GM12878 (cell line): ENCODE measurements around the gene FGFR4. TPM values are rescaled to one million over a fixed set of nuclear protein-coding genes. Genes with fewer than 3 reads are reported as not detected.

Experiments used
- ATAC-seq: fragments of 200-7000 bp; cut with Tn5 transposase; 3 replicates; pipeline ENCODE4 v1.9.1; 2020; ENCODE audit warnings: mild to moderate bottlenecking, moderate library complexity
- BruUV-seq: library from RNA; stranded (reverse); fragments of 400-500 nt; replicated peaks from 2 replicates; lab custom pipeline; 2021; lab: Mats Ljungman, UMichigan
- CTCF ChIA-PET: fragments of 300-600 bp; sonication (Branson Sonifier 250); formaldehyde crosslinking; extraction: SDS; loops from one replicate; lab custom pipeline; 2021; ENCODE audit warnings: inconsistent platforms; lab: Yijun Ruan, JAX
- POLR2A ChIA-PET: fragments of 350-600 bp; formaldehyde crosslinking; extraction: SDS; loops from one replicate; lab custom pipeline; 2021; ENCODE audit warnings: inconsistent platforms; lab: Charles Lee
- RAD21 ChIA-PET: fragments of 300-600 bp; sonication (Branson Sonifier 250); formaldehyde crosslinking; loops from one replicate; lab custom pipeline; 2023; ENCODE audit warnings: antibody characterized with exemption; ENCODE audit not compliant: unreplicated experiment; lab: Charles Lee
- SMC1A ChIA-PET: fragments of 300-600 bp; sonication (Branson Sonifier 250); formaldehyde crosslinking; loops from one replicate; lab custom pipeline; 2023; ENCODE audit not compliant: unreplicated experiment, uncharacterized antibody; lab: Charles Lee
- DNase-seq: peaks from one replicate; pipeline ENCODE4 v3.0.0-alpha.2; 2011; ENCODE audit warnings: low read depth, low spot score
- FAIRE-seq: peaks from 3 replicates; lab custom pipeline; 2011; peaks lifted over from hg19 to GRCh38; lab: Jason Lieb, UNC
- H2AFZ ChIP-seq: 2 replicates; pipeline ENCODE4 v1.6.0; 2011; ENCODE audit warnings: low read depth, low read length, control low read depth; ENCODE audit not compliant: control insufficient read depth
- H3K27ac ChIP-seq: 2 replicates; pipeline ENCODE4 v1.5.1; 2011; ENCODE audit warnings: control low read depth; ENCODE audit not compliant: control insufficient read depth, insufficient read depth
- H3K27me3 ChIP-seq, 2 experiments: replicated peaks in 1 of 2; 2 replicates each; pipeline versions ENCODE4 v1.6.0 to v1.6.1; 2011; ENCODE audit warnings: low read length in 1 of 2; ENCODE audit not compliant: control insufficient read depth in 2 of 2, insufficient read depth in 2 of 2
- H3K36me3 ChIP-seq, 2 experiments: 2 replicates each; pipeline ENCODE4 v1.5.1; 2011; ENCODE audit warnings: low read length in 1 of 2; ENCODE audit not compliant: control insufficient read depth in 2 of 2, insufficient read depth in 2 of 2
- H3K4me1 ChIP-seq: 2 replicates; pipeline ENCODE4 v1.6.1; 2011; ENCODE audit warnings: mild to moderate bottlenecking, low read length, moderate library complexity, mixed read lengths; ENCODE audit not compliant: control insufficient read depth, insufficient read depth
- H3K4me2 ChIP-seq: 2 replicates; pipeline ENCODE4 v1.6.0; 2011; ENCODE audit warnings: control low read depth; ENCODE audit not compliant: control insufficient read depth, insufficient read depth
- H3K4me3 ChIP-seq: fragments of 200-600 bp; sonication (generic); 2 replicates; pipeline ENCODE4 v1.5.1; 2016
- H3K79me2 ChIP-seq: 2 replicates; pipeline ENCODE4 v1.6.0; 2011; ENCODE audit warnings: low read length; ENCODE audit not compliant: control insufficient read depth, insufficient read depth
- H3K9ac ChIP-seq: 2 replicates; pipeline ENCODE4 v1.8.0; 2011; ENCODE audit warnings: low read length, control low read depth, mixed read lengths; ENCODE audit not compliant: control insufficient read depth, insufficient read depth
- H3K9me3 ChIP-seq: replicated peaks from 3 replicates; pipeline ENCODE4 v1.5.1; 2011; ENCODE audit warnings: mild to moderate bottlenecking, low read length; ENCODE audit not compliant: control insufficient read depth, insufficient read depth
- H4K20me1 ChIP-seq: 2 replicates; pipeline ENCODE4 v1.6.0; 2011; ENCODE audit not compliant: control insufficient read depth, insufficient read depth
- DPF2 ChIP-seq: fragments of 450-650 bp; IDR thresholded peaks from 2 replicates; pipeline ENCODE4 v1.6.1; 2017; ENCODE audit warnings: mild to moderate bottlenecking
- NR2C2 ChIP-seq: IDR thresholded peaks from 2 replicates; pipeline ENCODE4 v1.6.1; 2011; ENCODE audit warnings: borderline replicate concordance, low read depth; ENCODE audit not compliant: control insufficient read depth, insufficient read length
- TCF7 ChIP-seq: IDR thresholded peaks from 2 replicates; pipeline ENCODE4 v1.6.1; 2014; ENCODE audit warnings: antibody characterized with exemption, borderline replicate concordance
- WGBS: methylation state at CpG from one replicate; pipeline ENCODE4 v1.1.6; 2016; ENCODE audit warnings: low lambda C conversion rate; ENCODE audit not compliant: insufficient replicate concordance, insufficient coverage; ENCODE audit errors: missing lambda C conversion rate; 5-methylcytosine and 5-hydroxymethylcytosine counted together
- in situ Hi-C: fragments of 300-500 bp; cut with MboI; formaldehyde crosslinking; loops from 9 replicates; pipeline ENCODE4 v1.14.3; 2018; ENCODE audit warnings: mixed read lengths
- intact Hi-C: fragments of 100-400 bp; cut with micrococcal nuclease; formaldehyde crosslinking; loops from one replicate; pipeline ENCODE4 v1.14.2; 2022; ENCODE audit not compliant: unreplicated experiment
- polyA plus RNA-seq, 11 experiments: library from polyadenylated mRNA; depleted of rRNA in 4 of 11; unstranded in 6 of 11; stranded (reverse) in 5 of 11; fragments of >200 nt; fragmentation: Nextera tagmentation in 4 of 11; fragmentation: Illumina TruSeq in 1 of 11; extraction: Ambion mirVana in 4 of 11; extraction: Trizol in 1 of 11; gene quantifications; 1 replicate in 1 of 11; 2 replicates in 10 of 11; pipeline versions ENCODE4 v1.2.1 to v1.2.3, GENCODE V29; 2011 to 2016; ENCODE audit warnings: inconsistent platforms in 2 of 11, missing spikeins in 2 of 11, low read depth in 1 of 11
- total RNA-seq, 4 experiments: library from RNA; depleted of rRNA in 3 of 4; stranded (reverse); fragments of >200 nt in 3 of 4; fragmentation: Illumina TruSeq in 1 of 4; extraction: Trizol in 1 of 4; gene quantifications; 2 replicates each; pipeline versions ENCODE4 v1.2.1 to v1.2.3, GENCODE V29; 2013 to 2021

Gene FGFR4
- total and polyA plus RNA-seq, 10 of the 15 experiments (the other 5 are each of a cell fraction or from before 2014, with no cell fraction given), result 0.17 to 0.77 (median 0.28) TPM; not detected in 5

GRCh38 chr5:177146891-177147638 lies 60.4 kb downstream of the FGFR4 start:
- no peak for FAIRE-seq

More at GRCh38 chr5:177146891-177147638, 60.4 kb downstream of the FGFR4 start:
- ChIA-PET SMC1A (no interaction called here), POLR2A (interaction anchor here (0.7 kb wide), 1 partner anchor 87 kb away, joined by 3 read pairs; no protein-coding TSS in a partner anchor)
- WGBS, result 85% methylated on average over 17 of the region's 17 CpGs
- Histone ChIP-seq H3K9me3 (no peaks in the 10 kb centered on the region), H3K36me3 (peaks cover 3 to 9% of the 10 kb centered on the region in 2 experiments; a peak in 3 of 4 replicates), H3K27me3 (no peaks in the 10 kb centered on the region), H3K4me1 (peaks cover 5% of the 10 kb centered on the region; the same call in 1 of the 2 replicates)
- in situ Hi-C loops, result no loop called here
- DNase-seq (no peak), ATAC-seq (no peak)
- intact Hi-C loops, result no loop called here
- TF ChIP-seq NR2C2 (no peak), DPF2 (no peak), TCF7 (no peak)
- TF ChIP-seq, all 136 proteins: peak for 0
- H3K4me3 ChIP-seq, result no peak overlapping the region
- no peak overlapping the region for H2AFZ ChIP-seq
- no peak overlapping the region for H3K4me2 ChIP-seq
- no peak overlapping the region for H3K9ac ChIP-seq
- no TSS peak for BruUV-seq
- H3K79me2 ChIP-seq, result peaks cover 15% of the 10 kb centered on the region
- no peaks in the 10 kb centered on the region for H4K20me1 ChIP-seq
- no peak overlapping the region for H3K27ac ChIP-seq
- ChIA-PET RAD21 (no interaction called here), CTCF (interaction anchor here (0.8 to 2.0 kb wide), 3 partner anchors 11 to 76 kb away, joined by 3 to 6 read pairs (median 4); no protein-coding TSS in a partner anchor)

Other genes with a start within 250 kb of the FGFR4 start
- gene HK3, start 187.6 kb upstream of the FGFR4 start, total RNA-seq (2014; rRNA removed), result 0.79 and 0.93 TPM in 2 replicates
- 0.18 TPM in 1 of 2 replicates, not detected in the other for gene HK3, start 187.6 kb upstream of the FGFR4 start, total RNA-seq (2014; rRNA removed; fragmentation: Illumina TruSeq; extraction: Trizol)
- gene HK3, start 187.6 kb upstream of the FGFR4 start, total RNA-seq (2021), result 0.13 and 0.64 TPM in 2 replicates
- gene HK3, start 187.6 kb upstream of the FGFR4 start, polyA plus RNA-seq (2011; rRNA removed), result not detected in 2 replicates
- 0.19 TPM in 1 of 2 replicates, not detected in the other for gene HK3, start 187.6 kb upstream of the FGFR4 start, polyA plus RNA-seq (2014; fragmentation: Illumina TruSeq; extraction: Trizol)
- not detected for gene HK3, start 187.6 kb upstream of the FGFR4 start, polyA plus RNA-seq (2014; fragmentation: Nextera tagmentation; extraction: Ambion mirVana)
- 0.42 and 1.3 TPM in 2 replicates for gene HK3, start 187.6 kb upstream of the FGFR4 start, polyA plus RNA-seq (2014; rRNA removed)
- under 1 TPM in 1 of 2 experiments, not detected in 1; 0.32 TPM for gene HK3, start 187.6 kb upstream of the FGFR4 start, polyA plus RNA-seq (2016; fragmentation: Nextera tagmentation; extraction: Ambion mirVana)
- 30.5 and 34.8 TPM in 2 replicates for gene UIMC1, start 80.1 kb upstream of the FGFR4 start, total RNA-seq (2014; rRNA removed)
- 48.7 and 49.3 TPM in 2 replicates for gene UIMC1, start 80.1 kb upstream of the FGFR4 start, total RNA-seq (2014; rRNA removed; fragmentation: Illumina TruSeq; extraction: Trizol)
- gene UIMC1, start 80.1 kb upstream of the FGFR4 start, total RNA-seq (2021), result 51.4 and 54.9 TPM in 2 replicates
- 30.0 and 42.6 TPM in 2 replicates for gene UIMC1, start 80.1 kb upstream of the FGFR4 start, polyA plus RNA-seq (2011; rRNA removed)
- 45.3 and 50.9 TPM in 2 replicates for gene UIMC1, start 80.1 kb upstream of the FGFR4 start, polyA plus RNA-seq (2014; fragmentation: Illumina TruSeq; extraction: Trizol)
- 10 to 100 TPM; 16.2 to 24.7 TPM for gene UIMC1, start 80.1 kb upstream of the FGFR4 start, polyA plus RNA-seq (2014; fragmentation: Nextera tagmentation; extraction: Ambion mirVana)
- gene UIMC1, start 80.1 kb upstream of the FGFR4 start, polyA plus RNA-seq (2014; rRNA removed), result 26.6 and 30.9 TPM in 2 replicates
- 10 to 100 TPM; 30.7 to 34.5 TPM for gene UIMC1, start 80.1 kb upstream of the FGFR4 start, polyA plus RNA-seq (2016; fragmentation: Nextera tagmentation; extraction: Ambion mirVana)
- 25.9 and 27.9 TPM in 2 replicates for gene ZNF346, start 64.2 kb upstream of the FGFR4 start, total RNA-seq (2014; rRNA removed)
- 21.6 and 22.9 TPM in 2 replicates for gene ZNF346, start 64.2 kb upstream of the FGFR4 start, total RNA-seq (2014; rRNA removed; fragmentation: Illumina TruSeq; extraction: Trizol)
- gene ZNF346, start 64.2 kb upstream of the FGFR4 start, total RNA-seq (2021), result 18.4 and 25.1 TPM in 2 replicates
- gene ZNF346, start 64.2 kb upstream of the FGFR4 start, polyA plus RNA-seq (2011; rRNA removed), result 14.7 and 15.5 TPM in 2 replicates
- gene ZNF346, start 64.2 kb upstream of the FGFR4 start, polyA plus RNA-seq (2014; fragmentation: Illumina TruSeq; extraction: Trizol), result 17.5 and 24.8 TPM in 2 replicates
- 1 to 10 TPM; 6.5 to 7.2 TPM for gene ZNF346, start 64.2 kb upstream of the FGFR4 start, polyA plus RNA-seq (2014; fragmentation: Nextera tagmentation; extraction: Ambion mirVana)
- 23.2 and 23.5 TPM in 2 replicates for gene ZNF346, start 64.2 kb upstream of the FGFR4 start, polyA plus RNA-seq (2014; rRNA removed)
- 10 to 100 TPM; 26.5 to 30.2 TPM for gene ZNF346, start 64.2 kb upstream of the FGFR4 start, polyA plus RNA-seq (2016; fragmentation: Nextera tagmentation; extraction: Ambion mirVana)
- gene NSD1, start 46.9 kb downstream of the FGFR4 start, total RNA-seq (2014; rRNA removed), result 39.2 and 40.0 TPM in 2 replicates
- 35.8 and 38.5 TPM in 2 replicates for gene NSD1, start 46.9 kb downstream of the FGFR4 start, total RNA-seq (2014; rRNA removed; fragmentation: Illumina TruSeq; extraction: Trizol)
- gene NSD1, start 46.9 kb downstream of the FGFR4 start, total RNA-seq (2021), result 49.9 and 57.9 TPM in 2 replicates
- gene NSD1, start 46.9 kb downstream of the FGFR4 start, polyA plus RNA-seq (2011; rRNA removed), result 21.5 and 26.9 TPM in 2 replicates
- gene NSD1, start 46.9 kb downstream of the FGFR4 start, polyA plus RNA-seq (2014; fragmentation: Illumina TruSeq; extraction: Trizol), result 25.1 and 27.2 TPM in 2 replicates
- gene NSD1, start 46.9 kb downstream of the FGFR4 start, polyA plus RNA-seq (2014; fragmentation: Nextera tagmentation; extraction: Ambion mirVana), result 10 to 100 TPM in 1 of 2 experiments, 1 to 10 TPM in 1; 7.0 to 13.1 TPM
- 20.5 and 23.8 TPM in 2 replicates for gene NSD1, start 46.9 kb downstream of the FGFR4 start, polyA plus RNA-seq (2014; rRNA removed)
- gene NSD1, start 46.9 kb downstream of the FGFR4 start, polyA plus RNA-seq (2016; fragmentation: Nextera tagmentation; extraction: Ambion mirVana), result 10 to 100 TPM; 39.5 to 50.5 TPM
- gene RAB24, start 216.8 kb downstream of the FGFR4 start, total RNA-seq (2014; rRNA removed), result 25.7 and 31.0 TPM in 2 replicates
- 11.9 and 12.1 TPM in 2 replicates for gene RAB24, start 216.8 kb downstream of the FGFR4 start, total RNA-seq (2014; rRNA removed; fragmentation: Illumina TruSeq; extraction: Trizol)
- 27.6 and 30.3 TPM in 2 replicates for gene RAB24, start 216.8 kb downstream of the FGFR4 start, total RNA-seq (2021)
- 15.0 and 22.3 TPM in 2 replicates for gene RAB24, start 216.8 kb downstream of the FGFR4 start, polyA plus RNA-seq (2011; rRNA removed)
- 14.1 and 15.1 TPM in 2 replicates for gene RAB24, start 216.8 kb downstream of the FGFR4 start, polyA plus RNA-seq (2014; fragmentation: Illumina TruSeq; extraction: Trizol)
- 10 to 100 TPM in 1 of 2 experiments, 1 to 10 TPM in 1; 8.0 to 12.8 TPM for gene RAB24, start 216.8 kb downstream of the FGFR4 start, polyA plus RNA-seq (2014; fragmentation: Nextera tagmentation; extraction: Ambion mirVana)
- 44.4 and 50.8 TPM in 2 replicates for gene RAB24, start 216.8 kb downstream of the FGFR4 start, polyA plus RNA-seq (2014; rRNA removed)
- 10 to 100 TPM; 26.4 to 28.4 TPM for gene RAB24, start 216.8 kb downstream of the FGFR4 start, polyA plus RNA-seq (2016; fragmentation: Nextera tagmentation; extraction: Ambion mirVana)
- gene PRELID1, start 216.9 kb downstream of the FGFR4 start, total RNA-seq (2014; rRNA removed), result 190 and 251 TPM in 2 replicates
- 221 and 242 TPM in 2 replicates for gene PRELID1, start 216.9 kb downstream of the FGFR4 start, total RNA-seq (2014; rRNA removed; fragmentation: Illumina TruSeq; extraction: Trizol)
- gene PRELID1, start 216.9 kb downstream of the FGFR4 start, total RNA-seq (2021), result 259 and 261 TPM in 2 replicates
- gene PRELID1, start 216.9 kb downstream of the FGFR4 start, polyA plus RNA-seq (2011; rRNA removed), result 171 and 256 TPM in 2 replicates
- 157 and 248 TPM in 2 replicates for gene PRELID1, start 216.9 kb downstream of the FGFR4 start, polyA plus RNA-seq (2014; fragmentation: Illumina TruSeq; extraction: Trizol)
- 100 to 1,000 TPM in 1 of 2 experiments, 10 to 100 TPM in 1; 30.9 to 106 TPM for gene PRELID1, start 216.9 kb downstream of the FGFR4 start, polyA plus RNA-seq (2014; fragmentation: Nextera tagmentation; extraction: Ambion mirVana)
- 414 and 449 TPM in 2 replicates for gene PRELID1, start 216.9 kb downstream of the FGFR4 start, polyA plus RNA-seq (2014; rRNA removed)
- gene PRELID1, start 216.9 kb downstream of the FGFR4 start, polyA plus RNA-seq (2016; fragmentation: Nextera tagmentation; extraction: Ambion mirVana), result 100 to 1,000 TPM; 529 to 584 TPM
- 26.9 and 27.4 TPM in 2 replicates for gene MXD3, start 225.0 kb downstream of the FGFR4 start, total RNA-seq (2014; rRNA removed)
- 3.5 and 3.8 TPM in 2 replicates for gene MXD3, start 225.0 kb downstream of the FGFR4 start, total RNA-seq (2014; rRNA removed; fragmentation: Illumina TruSeq; extraction: Trizol)
- 20.5 and 26.7 TPM in 2 replicates for gene MXD3, start 225.0 kb downstream of the FGFR4 start, total RNA-seq (2021)
- 4.1 and 13.3 TPM in 2 replicates for gene MXD3, start 225.0 kb downstream of the FGFR4 start, polyA plus RNA-seq (2011; rRNA removed)
- 0.79 and 1.7 TPM in 2 replicates for gene MXD3, start 225.0 kb downstream of the FGFR4 start, polyA plus RNA-seq (2014; fragmentation: Illumina TruSeq; extraction: Trizol)
- under 1 TPM; 0.24 to 0.93 TPM for gene MXD3, start 225.0 kb downstream of the FGFR4 start, polyA plus RNA-seq (2014; fragmentation: Nextera tagmentation; extraction: Ambion mirVana)
- gene MXD3, start 225.0 kb downstream of the FGFR4 start, polyA plus RNA-seq (2014; rRNA removed), result 29.8 and 36.2 TPM in 2 replicates
- 10 to 100 TPM; 13.7 to 15.5 TPM for gene MXD3, start 225.0 kb downstream of the FGFR4 start, polyA plus RNA-seq (2016; fragmentation: Nextera tagmentation; extraction: Ambion mirVana)